MM.1S (cell line): Measurements from ENCODE around the gene PARD3.

ENCODE experiments used
- DNase-seq: peaks from one replicate; pipeline ENCODE4 v3.0.0-alpha.2; 2015
- H2AFZ ChIP-seq: fragments of 300-600 bp; sonication (generic); 2 replicates; pipeline ENCODE4 v1.6.0; 2016; ENCODE audit warnings: antibody characterized with exemption, low read length
- H3F3A ChIP-seq: fragments of 300-600 bp; sonication (generic); 2 replicates; pipeline ENCODE4 v1.6.1; 2016; ENCODE audit warnings: mild to moderate bottlenecking, antibody characterized with exemption, low read length, moderate library complexity, mixed read lengths; ENCODE audit not compliant: insufficient read depth
- H3K27ac ChIP-seq: fragments of 300-600 bp; sonication (generic); 2 replicates; pipeline ENCODE4 v1.5.1; 2016; ENCODE audit warnings: mild to moderate bottlenecking, low read length
- H3K27me3 ChIP-seq: fragments of 300-600 bp; sonication (generic); replicated peaks from 2 replicates; pipeline ENCODE4 v1.6.0; 2016; ENCODE audit warnings: low read length; ENCODE audit not compliant: insufficient read depth
- H3K36me3 ChIP-seq: fragments of 300-600 bp; sonication (generic); replicated peaks from 2 replicates; pipeline ENCODE4 v1.6.1; 2016; ENCODE audit warnings: mild to moderate bottlenecking, low read length, mixed read lengths; ENCODE audit not compliant: insufficient read depth
- H3K4me1 ChIP-seq: fragments of 300-600 bp; sonication (generic); 2 replicates; pipeline ENCODE4 v1.6.1; 2016; ENCODE audit warnings: low read length, mixed read lengths
- H3K4me2 ChIP-seq: fragments of 300-600 bp; sonication (generic); 2 replicates; pipeline ENCODE4 v1.6.0; 2016; ENCODE audit warnings: low read depth, low read length
- H3K4me3 ChIP-seq: fragments of 300-600 bp; sonication (generic); 2 replicates; pipeline ENCODE4 v1.5.1; 2016; ENCODE audit warnings: low read length, mixed read lengths
- H3K79me2 ChIP-seq: fragments of 300-600 bp; sonication (generic); 2 replicates; pipeline ENCODE4 v1.6.1; 2016; ENCODE audit warnings: mixed run types, low read length, mixed read lengths
- H3K9ac ChIP-seq: fragments of 300-600 bp; sonication (generic); 2 replicates; pipeline ENCODE4 v1.6.1; 2016; ENCODE audit warnings: low read length, mixed read lengths
- H3K9me2 ChIP-seq: fragments of 300-600 bp; sonication (generic); replicated peaks from 2 replicates; pipeline ENCODE4 v1.6.1; 2016; ENCODE audit warnings: mild to moderate bottlenecking, low read length, mixed read lengths; ENCODE audit not compliant: insufficient read depth
- H3K9me3 ChIP-seq: fragments of 300-600 bp; sonication (generic); replicated peaks from 2 replicates; pipeline ENCODE4 v1.6.1; 2016; ENCODE audit warnings: mild to moderate bottlenecking, low read length, mixed read lengths; ENCODE audit not compliant: insufficient read depth
- H4K20me1 ChIP-seq: fragments of 300-600 bp; sonication (generic); 2 replicates; pipeline ENCODE4 v1.6.1; 2016; ENCODE audit warnings: mild to moderate bottlenecking, low read length, moderate library complexity, mixed read lengths; ENCODE audit not compliant: insufficient read depth
- EZH2 ChIP-seq: fragments of 300-600 bp; sonication (generic); optimal IDR thresholded peaks from 2 replicates; pipeline ENCODE3; 2017; ENCODE audit warnings: low read depth, mild to moderate bottlenecking, antibody characterized with exemption, low read length, mixed read lengths
- EZH2phosphoT487 ChIP-seq: fragments of 300-600 bp; sonication (generic); IDR thresholded peaks from 2 replicates; pipeline ENCODE4 v1.6.1; 2018; ENCODE audit warnings: antibody characterized with exemption, low read length
- TF ChIP-seq, protein P1 (sequence below): fragments of 300-600 bp; sonication (generic); IDR thresholded peaks from 2 replicates; pipeline ENCODE4 v1.5.1; 2016; ENCODE audit warnings: antibody characterized with exemption, low read length, mixed read lengths

PARD3 gene

GRCh38 chr10:34802692-34803091, 12.4 kb downstream of the PARD3 start:
- Histone ChIP-seq H3K27me3 (no peaks in the 10 kb centered on the region), H3F3A (no peaks in the 10 kb centered on the region), H3K27ac (no peak overlapping the region), H3K9me2 (no peaks in the 10 kb centered on the region), H3K36me3 (no peaks in the 10 kb centered on the region), H3K79me2 (peaks cover 95% of the 10 kb centered on the region), H3K9ac (no peak overlapping the region), H3K4me3 (no peak overlapping the region), H4K20me1 (no peaks in the 10 kb centered on the region), H2AFZ (no peak overlapping the region), H3K4me2 (no peak overlapping the region), H3K9me3 (no peaks in the 10 kb centered on the region), H3K4me1 (no peaks in the 10 kb centered on the region)
- DNase-seq: no peak
- TF ChIP-seq, protein P1, sequence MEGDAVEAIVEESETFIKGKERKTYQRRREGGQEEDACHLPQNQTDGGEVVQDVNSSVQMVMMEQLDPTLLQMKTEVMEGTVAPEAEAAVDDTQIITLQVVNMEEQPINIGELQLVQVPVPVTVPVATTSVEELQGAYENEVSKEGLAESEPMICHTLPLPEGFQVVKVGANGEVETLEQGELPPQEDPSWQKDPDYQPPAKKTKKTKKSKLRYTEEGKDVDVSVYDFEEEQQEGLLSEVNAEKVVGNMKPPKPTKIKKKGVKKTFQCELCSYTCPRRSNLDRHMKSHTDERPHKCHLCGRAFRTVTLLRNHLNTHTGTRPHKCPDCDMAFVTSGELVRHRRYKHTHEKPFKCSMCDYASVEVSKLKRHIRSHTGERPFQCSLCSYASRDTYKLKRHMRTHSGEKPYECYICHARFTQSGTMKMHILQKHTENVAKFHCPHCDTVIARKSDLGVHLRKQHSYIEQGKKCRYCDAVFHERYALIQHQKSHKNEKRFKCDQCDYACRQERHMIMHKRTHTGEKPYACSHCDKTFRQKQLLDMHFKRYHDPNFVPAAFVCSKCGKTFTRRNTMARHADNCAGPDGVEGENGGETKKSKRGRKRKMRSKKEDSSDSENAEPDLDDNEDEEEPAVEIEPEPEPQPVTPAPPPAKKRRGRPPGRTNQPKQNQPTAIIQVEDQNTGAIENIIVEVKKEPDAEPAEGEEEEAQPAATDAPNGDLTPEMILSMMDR: no peak
- TF ChIP-seq EZH2: no peak
- no peak for TF ChIP-seq EZH2phosphoT487

DNA sequence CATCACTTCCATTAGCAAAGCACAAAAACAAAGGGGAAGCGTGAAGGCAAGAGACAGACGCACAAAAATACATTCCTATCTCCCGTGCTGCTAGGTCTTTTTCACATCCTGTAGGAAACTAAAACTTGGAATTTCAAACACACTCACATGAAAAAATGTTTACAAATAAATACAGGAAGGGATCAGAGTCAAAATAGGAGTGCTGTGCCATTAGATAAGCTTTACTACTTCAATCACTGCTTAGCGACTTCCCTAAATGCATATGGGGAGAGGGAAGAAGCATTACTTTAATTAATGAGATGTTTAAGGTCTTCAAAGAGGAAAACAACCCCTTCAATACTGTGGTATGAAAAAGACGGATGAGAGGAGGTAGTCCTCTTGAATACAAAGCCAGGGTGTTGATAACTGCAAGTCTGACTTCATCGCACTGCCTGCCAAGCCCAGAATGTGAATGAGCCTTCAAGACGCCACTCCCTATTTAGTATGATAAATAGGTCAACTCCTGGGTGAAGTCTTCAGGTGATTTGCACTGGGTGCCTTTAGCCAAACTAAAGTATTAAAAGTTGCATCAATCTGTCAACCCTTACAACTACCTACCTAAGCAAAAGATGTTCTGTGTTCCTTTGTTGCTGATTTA, 13.9 kb downstream of the PARD3 start:
- Histone ChIP-seq H3K36me3 (no peaks in the 10 kb centered on the region), H4K20me1 (no peaks in the 10 kb centered on the region), H3K4me1 (no peaks in the 10 kb centered on the region), H3F3A (no peaks in the 10 kb centered on the region), H2AFZ (no peak overlapping the region), H3K4me3 (no peak overlapping the region), H3K27ac (no peak overlapping the region), H3K9me2 (no peaks in the 10 kb centered on the region), H3K9me3 (no peaks in the 10 kb centered on the region), H3K4me2 (no peak overlapping the region), H3K9ac (no peak overlapping the region), H3K79me2 (peaks cover 95% of the 10 kb centered on the region), H3K27me3 (no peaks in the 10 kb centered on the region)
- DNase-seq: no peak
- TF ChIP-seq EZH2phosphoT487 (no peak), EZH2 (no peak)
- TF ChIP-seq, protein P1: no peak

DNA sequence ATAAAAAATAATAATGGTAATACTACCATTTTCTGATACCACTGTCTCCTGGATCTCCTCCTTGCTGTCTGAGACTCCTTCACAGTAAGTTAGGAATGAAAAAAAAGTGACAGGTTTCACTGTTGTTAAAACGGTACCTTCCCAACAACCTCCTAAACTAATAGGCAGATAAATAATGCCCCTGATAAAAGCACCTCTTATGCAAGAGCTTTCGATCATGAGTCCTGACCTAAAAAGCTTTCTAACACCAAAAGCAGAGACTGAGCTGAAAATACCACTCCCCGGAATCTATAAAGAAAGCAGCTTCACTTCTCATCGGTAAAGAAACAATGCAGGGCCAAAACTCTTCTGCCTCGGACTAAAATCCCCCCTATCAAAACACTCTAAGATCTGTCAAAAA, 14.5 kb downstream of the PARD3 start:
- no peaks in the 10 kb centered on the region for H3K9me3 ChIP-seq
- peaks cover 94% of the 10 kb centered on the region for H3K79me2 ChIP-seq
- no peak for DNase-seq
- no peak overlapping the region for H3K4me3 ChIP-seq
- no peaks in the 10 kb centered on the region for H3F3A ChIP-seq
- TF ChIP-seq EZH2phosphoT487 (no peak), EZH2 (no peak)
- TF ChIP-seq, protein P1: no peak
- no peaks in the 10 kb centered on the region for H3K4me1 ChIP-seq
- H3K9me2 ChIP-seq: no peaks in the 10 kb centered on the region
- no peak overlapping the region for H3K9ac ChIP-seq
- no peaks in the 10 kb centered on the region for H4K20me1 ChIP-seq
- no peak overlapping the region for H3K27ac ChIP-seq
- H2AFZ ChIP-seq: no peak overlapping the region
- no peaks in the 10 kb centered on the region for H3K27me3 ChIP-seq
- no peak overlapping the region for H3K4me2 ChIP-seq
- H3K36me3 ChIP-seq: no peaks in the 10 kb centered on the region
